Progenitor cell of endocrine pancreas (in vitro differentiated cells): ENCODE measurements around the gene SELENOS. TPM values are rescaled to one million over a fixed set of nuclear protein-coding genes. Genes with fewer than 3 reads are reported as not detected.

ENCODE experiments used
- DNase-seq: peaks from one replicate; pipeline ENCODE4 v3.0.0; 2021; ENCODE audit warnings: low spot score; ENCODE audit not compliant: unreplicated experiment
- H3K27ac Mint-ChIP-seq: 2 replicates; pipeline ENCODE4 v1.8.0; 2021; ENCODE audit warnings: mild to moderate bottlenecking, moderate library complexity, mixed read lengths
- H3K27me3 Mint-ChIP-seq: 2 replicates; pipeline ENCODE4 v1.8.0; 2021; ENCODE audit warnings: mixed read lengths
- H3K36me3 Mint-ChIP-seq: 2 replicates; pipeline ENCODE4 v1.8.0; 2022; ENCODE audit warnings: mixed read lengths; ENCODE audit not compliant: insufficient read depth
- H3K4me1 Mint-ChIP-seq: 2 replicates; pipeline ENCODE4 v1.8.0; 2021; ENCODE audit warnings: low read depth, mixed read lengths
- H3K4me3 Mint-ChIP-seq: 2 replicates; pipeline ENCODE4 v1.8.0; 2021; ENCODE audit warnings: low read depth, mild to moderate bottlenecking, moderate library complexity, mixed read lengths
- H3K9me3 Mint-ChIP-seq: 2 replicates; pipeline ENCODE4 v1.8.0; 2021; ENCODE audit warnings: low read depth, mixed read lengths
- CTCF ChIP-seq: fragments of 200-600 bp; sonication (generic); IDR thresholded peaks from one replicate; pipeline ENCODE4 v1.5.0; 2021; ENCODE audit warnings: antibody characterized with exemption, mild to moderate bottlenecking; ENCODE audit not compliant: unreplicated experiment
- total RNA-seq: library from RNA; stranded (reverse); gene quantifications from 2 replicates; pipeline ENCODE4 v1.2.1, GENCODE V29; 2021

Gene SELENOS
- total RNA-seq, 1 donor from 2014 or later: 51.9 TPM

- Mint-ChIP-seq H3K4me1 (no peaks in the 10 kb centered on the region), H3K36me3 (no peaks in the 10 kb centered on the region), H3K9me3 (no peaks in the 10 kb centered on the region), H3K27ac (no peak overlapping the region), H3K4me3 (no peak overlapping the region), H3K27me3 (no peaks in the 10 kb centered on the region)
- no peak for DNase-seq
- no peak for TF ChIP-seq CTCF
Observed at GRCh38 chr15:101305820-101306255, 28.6 kb upstream of the SELENOS start.

- no peak overlapping the region for H3K4me3 Mint-ChIP-seq
- no peaks in the 10 kb centered on the region for H3K36me3 Mint-ChIP-seq
- H3K4me1 Mint-ChIP-seq: no peaks in the 10 kb centered on the region
- H3K27me3 Mint-ChIP-seq: no peaks in the 10 kb centered on the region
- no peak overlapping the region for H3K27ac Mint-ChIP-seq
- no peak for DNase-seq
- no peak for TF ChIP-seq CTCF
- no peaks in the 10 kb centered on the region for H3K9me3 Mint-ChIP-seq
Observed at GRCh38 chr15:101303408-101303807, 26.1 kb upstream of the SELENOS start.

GRCh38 chr15:101296418-101297405, 19.4 kb upstream of the SELENOS start:
- Mint-ChIP-seq H3K27ac (no peak overlapping the region), H3K4me1 (peaks cover 21% of the 10 kb centered on the region), H3K9me3 (no peaks in the 10 kb centered on the region), H3K4me3 (peak overlapping the region; percentile 97), H3K27me3 (no peaks in the 10 kb centered on the region), H3K36me3 (no peaks in the 10 kb centered on the region)
- TF ChIP-seq CTCF: no peak
- no peak for DNase-seq

- no peaks in the 10 kb centered on the region for H3K27me3 Mint-ChIP-seq
- no peaks in the 10 kb centered on the region for H3K9me3 Mint-ChIP-seq
- peak overlapping the region; percentile 86 for H3K27ac Mint-ChIP-seq
- H3K36me3 Mint-ChIP-seq: no peaks in the 10 kb centered on the region
- no peak for DNase-seq
- peak overlapping the region; percentile 97 for H3K4me3 Mint-ChIP-seq
- TF ChIP-seq CTCF: no peak
- peaks cover 21% of the 10 kb centered on the region for H3K4me1 Mint-ChIP-seq
Observed at GRCh38 chr15:101295607-101296161, 18.4 kb upstream of the SELENOS start.

- DNase-seq: peak; percentile 94
- no peak for TF ChIP-seq CTCF
- Mint-ChIP-seq H3K27me3 (no peaks in the 10 kb centered on the region), H3K36me3 (peaks cover 4% of the 10 kb centered on the region), H3K4me1 (peaks cover 21% of the 10 kb centered on the region), H3K27ac (peak within 1 kb of the TSS; percentile 94), H3K4me3 (peak within 1 kb of the TSS; percentile 97), H3K9me3 (no peaks in the 10 kb centered on the region)
Observed at GRCh38 chr15:101294731-101295606, 17.7 kb upstream of the SELENOS start, which contains the start of gene SNRPA1. Gene SNRPA1, minus strand, starts transcription at chr15:101295248. Its CDS starts 70 bp downstream, at chr15:101295178.
